Stomach (tissue), 4 donors: ENCODE data around the gene MYO5C.

Source experiments
- EP300 ChIP-seq: sonication (generic); formaldehyde crosslinking; IDR thresholded peaks from one replicate; pipeline ENCODE4 v1.6.1; 2017; ENCODE audit warnings: antibody characterized with exemption
- POLR2A ChIP-seq, 4 donors: fragments of 450-650 bp; IDR thresholded peaks; one replicate each; pipeline ENCODE4 v1.6.1; 2016; ENCODE audit warnings: antibody characterized with exemption in 4 of 4, control low read depth in 2 of 4, mild to moderate bottlenecking in 1 of 4, moderate library complexity in 1 of 4
- POLR2AphosphoS5 ChIP-seq, 3 donors: sonication (generic); formaldehyde crosslinking; IDR thresholded peaks; one replicate each; pipeline ENCODE4 v1.6.1; 2016; ENCODE audit warnings: antibody characterized with exemption in 3 of 3
- TF ChIP-seq, protein P1 (sequence below), 7 experiments: fragments of 450-650 bp in 4 of 7; fragments of 200-600 bp in 3 of 7; sonication (generic) in 3 of 7; IDR thresholded peaks; one replicate each; pipeline ENCODE4 v1.5.1; 2016 to 2019; ENCODE audit warnings: antibody characterized with exemption in 7 of 7, control low read depth in 2 of 7, mild to moderate bottlenecking in 1 of 7

- TF ChIP-seq, protein P1, sequence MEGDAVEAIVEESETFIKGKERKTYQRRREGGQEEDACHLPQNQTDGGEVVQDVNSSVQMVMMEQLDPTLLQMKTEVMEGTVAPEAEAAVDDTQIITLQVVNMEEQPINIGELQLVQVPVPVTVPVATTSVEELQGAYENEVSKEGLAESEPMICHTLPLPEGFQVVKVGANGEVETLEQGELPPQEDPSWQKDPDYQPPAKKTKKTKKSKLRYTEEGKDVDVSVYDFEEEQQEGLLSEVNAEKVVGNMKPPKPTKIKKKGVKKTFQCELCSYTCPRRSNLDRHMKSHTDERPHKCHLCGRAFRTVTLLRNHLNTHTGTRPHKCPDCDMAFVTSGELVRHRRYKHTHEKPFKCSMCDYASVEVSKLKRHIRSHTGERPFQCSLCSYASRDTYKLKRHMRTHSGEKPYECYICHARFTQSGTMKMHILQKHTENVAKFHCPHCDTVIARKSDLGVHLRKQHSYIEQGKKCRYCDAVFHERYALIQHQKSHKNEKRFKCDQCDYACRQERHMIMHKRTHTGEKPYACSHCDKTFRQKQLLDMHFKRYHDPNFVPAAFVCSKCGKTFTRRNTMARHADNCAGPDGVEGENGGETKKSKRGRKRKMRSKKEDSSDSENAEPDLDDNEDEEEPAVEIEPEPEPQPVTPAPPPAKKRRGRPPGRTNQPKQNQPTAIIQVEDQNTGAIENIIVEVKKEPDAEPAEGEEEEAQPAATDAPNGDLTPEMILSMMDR (IDR thresholded peaks at IDR 0.05): no peak
- no peak for TF ChIP-seq POLR2A (IDR thresholded peaks at IDR 0.05)
- no peak for TF ChIP-seq EP300
- TF ChIP-seq POLR2AphosphoS5 (IDR thresholded peaks at IDR 0.05): no peak
Measured at GRCh38 chr15:52146261-52146660, 149.3 kb downstream of the MYO5C start.
